ACC112 (cell line): ENCODE data around the gene PTGIS.

Source experiments
- H2AFZ ChIP-seq: fragments of 200-600 bp; sonication (generic); one replicate; pipeline ENCODE4 v1.6.0; 2017; ENCODE audit warnings: antibody characterized with exemption, low read length; ENCODE audit not compliant: unreplicated experiment
- H3K27ac ChIP-seq: fragments of 200-600 bp; sonication (generic); 2 replicates; pipeline ENCODE4 v1.5.1; 2014; ENCODE audit warnings: low read depth, mild to moderate bottlenecking, antibody characterized with exemption, low read length, moderate library complexity
- H3K27me3 ChIP-seq: fragments of 200-600 bp; sonication (generic); 2 replicates; pipeline ENCODE4 v1.6.1; 2014; ENCODE audit warnings: mild to moderate bottlenecking, antibody characterized with exemption, low read length, moderate library complexity, mixed read lengths; ENCODE audit not compliant: insufficient read depth
- H3K36me3 ChIP-seq: fragments of 200-600 bp; sonication (generic); 2 replicates; pipeline ENCODE4 v1.6.1; 2016; ENCODE audit warnings: mild to moderate bottlenecking, antibody characterized with exemption, low read length, moderate library complexity, mixed read lengths; ENCODE audit not compliant: insufficient read depth
- H3K4me1 ChIP-seq: fragments of 200-600 bp; sonication (generic); one replicate; pipeline ENCODE4 v1.6.1; 2016; ENCODE audit warnings: low read length, mixed read lengths; ENCODE audit not compliant: insufficient read depth, unreplicated experiment, control insufficient read depth
- H3K4me3 ChIP-seq: fragments of 200-600 bp; sonication (generic); 2 replicates; pipeline ENCODE4 v1.5.1; 2014; ENCODE audit warnings: mild to moderate bottlenecking, low read depth, low read length
- H3K79me2 ChIP-seq: fragments of 200-600 bp; sonication (generic); one replicate; pipeline ENCODE4 v1.6.0; 2016; ENCODE audit warnings: low read length; ENCODE audit not compliant: control insufficient read depth, unreplicated experiment, insufficient read depth

PTGIS gene

GRCh38 chr20:49489688-49490087 is 78.2 kb downstream of the PTGIS start:
- Histone ChIP-seq H3K36me3 (no peaks in the 10 kb centered on the region), H3K4me3 (no peak overlapping the region), H3K4me1 (no peaks in the 10 kb centered on the region), H2AFZ (no peak overlapping the region), H3K27ac (no peak overlapping the region), H3K27me3 (peaks cover 80% of the 10 kb centered on the region), H3K79me2 (no peaks in the 10 kb centered on the region)

- no peaks in the 10 kb centered on the region for H3K79me2 ChIP-seq
- H3K27me3 ChIP-seq = peaks cover 76% of the 10 kb centered on the region
- no peak overlapping the region for H3K4me3 ChIP-seq
- H3K36me3 ChIP-seq = no peaks in the 10 kb centered on the region
- H2AFZ ChIP-seq = no peak overlapping the region
- H3K27ac ChIP-seq = no peak overlapping the region
- no peaks in the 10 kb centered on the region for H3K4me1 ChIP-seq
Observed at GRCh38 chr20:49486064-49486463, 81.9 kb downstream of the PTGIS start.

GRCh38 chr20:49485563-49485962 is 82.4 kb downstream of the PTGIS start:
- Histone ChIP-seq H3K27me3 (peaks cover 71% of the 10 kb centered on the region), H2AFZ (no peak overlapping the region), H3K4me3 (no peak overlapping the region), H3K36me3 (no peaks in the 10 kb centered on the region), H3K79me2 (no peaks in the 10 kb centered on the region), H3K4me1 (no peaks in the 10 kb centered on the region), H3K27ac (no peak overlapping the region)

- H2AFZ ChIP-seq = no peak overlapping the region
- H3K27ac ChIP-seq = no peak overlapping the region
- H3K79me2 ChIP-seq = no peaks in the 10 kb centered on the region
- no peaks in the 10 kb centered on the region for H3K36me3 ChIP-seq
- H3K4me3 ChIP-seq = peak overlapping the region; percentile 72
- no peaks in the 10 kb centered on the region for H3K4me1 ChIP-seq
- peaks cover 64% of the 10 kb centered on the region for H3K27me3 ChIP-seq
Observed at GRCh38 chr20:49484180-49485140, 83.5 kb downstream of the PTGIS start.

GRCh38 chr20:49483696-49484123 is 84.2 kb downstream of the PTGIS start:
- no peaks in the 10 kb centered on the region for H3K79me2 ChIP-seq
- H3K4me3 ChIP-seq = peak overlapping the region; percentile 72; the same call in 1 of the 2 replicates
- no peaks in the 10 kb centered on the region for H3K36me3 ChIP-seq
- H3K4me1 ChIP-seq = no peaks in the 10 kb centered on the region
- no peak overlapping the region for H2AFZ ChIP-seq
- H3K27me3 ChIP-seq = peaks cover 66% of the 10 kb centered on the region
- no peak overlapping the region for H3K27ac ChIP-seq

- H3K4me3 ChIP-seq = peak overlapping the region; percentile 37; the same call in 1 of the 2 replicates
- no peaks in the 10 kb centered on the region for H3K4me1 ChIP-seq
- no peaks in the 10 kb centered on the region for H3K36me3 ChIP-seq
- no peak overlapping the region for H3K27ac ChIP-seq
- H3K27me3 ChIP-seq = peaks cover 66% of the 10 kb centered on the region
- no peaks in the 10 kb centered on the region for H3K79me2 ChIP-seq
- H2AFZ ChIP-seq = no peak overlapping the region
Observed at GRCh38 chr20:49483018-49483695, 84.8 kb downstream of the PTGIS start.

- no peaks in the 10 kb centered on the region for H3K4me1 ChIP-seq
- no peak within 1 kb of the TSS for H2AFZ ChIP-seq
- no peaks in the 10 kb centered on the region for H3K36me3 ChIP-seq
- H3K27me3 ChIP-seq = peaks cover 67% of the 10 kb centered on the region
- H3K79me2 ChIP-seq = no peaks in the 10 kb centered on the region
- H3K27ac ChIP-seq = no peak within 1 kb of the TSS
- peak within 1 kb of the TSS; percentile 37; the same call in 1 of the 2 replicates for H3K4me3 ChIP-seq
Observed at GRCh38 chr20:49482621-49483017, 85.3 kb downstream of the PTGIS start, which contains the start of gene KCNB1. KCNB1 (minus strand) TSS chr20:49482668; CDS start chr20:49482480, 188 bp downstream.

- H3K36me3 ChIP-seq = no peaks in the 10 kb centered on the region
- no peak overlapping the region for H3K27ac ChIP-seq
- H3K79me2 ChIP-seq = no peaks in the 10 kb centered on the region
- peaks cover 67% of the 10 kb centered on the region for H3K27me3 ChIP-seq
- H2AFZ ChIP-seq = no peak overlapping the region
- no peak overlapping the region for H3K4me3 ChIP-seq
- H3K4me1 ChIP-seq = no peaks in the 10 kb centered on the region
Observed at GRCh38 chr20:49482173-49482572, 85.8 kb downstream of the PTGIS start.

GRCh38 chr20:49481116-49481515 is 86.8 kb downstream of the PTGIS start:
- H3K79me2 ChIP-seq = no peaks in the 10 kb centered on the region
- H3K27me3 ChIP-seq = peaks cover 64% of the 10 kb centered on the region
- no peaks in the 10 kb centered on the region for H3K4me1 ChIP-seq
- H3K4me3 ChIP-seq = no peak overlapping the region
- no peaks in the 10 kb centered on the region for H3K36me3 ChIP-seq
- H2AFZ ChIP-seq = no peak overlapping the region
- no peak overlapping the region for H3K27ac ChIP-seq

GRCh38 chr20:49480236-49480635 is 87.7 kb downstream of the PTGIS start:
- H3K36me3 ChIP-seq = no peaks in the 10 kb centered on the region
- H3K79me2 ChIP-seq = no peaks in the 10 kb centered on the region
- peaks cover 64% of the 10 kb centered on the region for H3K27me3 ChIP-seq
- H2AFZ ChIP-seq = no peak overlapping the region
- no peak overlapping the region for H3K4me3 ChIP-seq
- H3K27ac ChIP-seq = no peak overlapping the region
- H3K4me1 ChIP-seq = no peaks in the 10 kb centered on the region
